Skeletal muscle tissue (tissue), 4 donors: ENCODE results near the gene TMEM106C. TPM values are rescaled to one million over a fixed set of nuclear protein-coding genes. Genes with fewer than 3 reads are reported as not detected.
A peak's percentile ranks its signal among the peaks of the same experiment; 100 is the strongest.
"Not testable (repeated sequence)": the region's sequence is repeated elsewhere in the genome, so short reads cannot be mapped to it uniquely, and the experiment has no call there.

Experiments used
- H3K27ac ChIP-seq: one replicate; pipeline ENCODE4 v1.7.0; 2013; ENCODE audit warnings: mild to moderate bottlenecking, low read depth, low read length, inconsistent platforms
- H3K27me3 ChIP-seq, 3 donors: one replicate each; pipeline ENCODE4 v1.7.0; 2013; ENCODE audit warnings: low read length in 3 of 3; ENCODE audit not compliant: control insufficient read depth in 3 of 3, insufficient read depth in 3 of 3
- H3K36me3 ChIP-seq, 3 donors: one replicate each; pipeline ENCODE4 v1.7.0; 2013; ENCODE audit warnings: low read length in 3 of 3; ENCODE audit not compliant: control insufficient read depth in 3 of 3, insufficient read depth in 3 of 3
- H3K4me1 ChIP-seq, 3 donors: one replicate each; pipeline ENCODE4 v1.7.0; 2013; ENCODE audit warnings: low read length in 3 of 3, mild to moderate bottlenecking in 3 of 3; ENCODE audit not compliant: control insufficient read depth in 3 of 3, insufficient read depth in 3 of 3
- H3K4me3 ChIP-seq, 3 donors: one replicate each; pipeline ENCODE4 v1.7.0; 2013; ENCODE audit warnings: low read length in 3 of 3
- H3K9ac ChIP-seq, 3 donors: one replicate each; pipeline ENCODE4 v1.7.0; 2013; ENCODE audit warnings: low read length in 3 of 3, mild to moderate bottlenecking in 3 of 3, moderate library complexity in 2 of 3, low read depth in 1 of 3
- H3K9me3 ChIP-seq, 3 donors: one replicate each; pipeline ENCODE4 v1.7.0; 2013; ENCODE audit warnings: low read length in 3 of 3; ENCODE audit not compliant: control insufficient read depth in 3 of 3
- total RNA-seq: library from RNA; depleted of rRNA; stranded (reverse); fragments of >200 nt; gene quantifications from one replicate; pipeline ENCODE4 v1.2.3, GENCODE V29; 2014
- donor health status: Osteomylitis.

Gene TMEM106C
- total RNA-seq, 1 donor from 2014 or later: 43.3 TPM

DNA sequence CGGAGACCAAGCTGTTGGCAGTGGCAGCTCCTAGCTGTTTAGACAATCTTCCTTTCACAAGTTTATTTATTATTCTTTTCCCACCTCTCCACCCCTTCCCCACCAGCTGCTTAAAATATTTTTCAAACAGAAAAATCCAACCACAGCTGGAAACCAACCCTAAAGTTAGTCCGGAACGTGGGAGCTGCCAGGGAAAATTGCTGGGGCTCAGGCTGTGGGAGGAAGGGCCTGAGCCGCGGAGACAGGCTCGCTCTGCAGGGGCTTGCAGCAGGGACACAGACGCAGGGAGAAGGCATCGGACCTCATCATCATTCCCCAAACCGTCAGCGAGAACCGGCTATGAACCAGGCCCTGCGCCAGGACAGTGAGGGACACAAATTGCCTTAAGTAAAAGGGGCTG lies 16.1 kb upstream of the TMEM106C start:
- H3K27ac ChIP-seq: no peak overlapping the region
- no peaks in the 10 kb centered on the region for H3K36me3 ChIP-seq
- H3K9ac ChIP-seq: peak overlapping the region in 1 of 3 donors; percentile 8
- no peak overlapping the region for H3K4me3 ChIP-seq
- peaks cover 6 to 17% (median 12%) of the 10 kb centered on the region in 3 donors for H3K27me3 ChIP-seq
- H3K9me3 ChIP-seq: no peaks in the 10 kb centered on the region
- peaks cover 2 to 6% (median 3%) of the 10 kb centered on the region in 3 donors for H3K4me1 ChIP-seq

DNA sequence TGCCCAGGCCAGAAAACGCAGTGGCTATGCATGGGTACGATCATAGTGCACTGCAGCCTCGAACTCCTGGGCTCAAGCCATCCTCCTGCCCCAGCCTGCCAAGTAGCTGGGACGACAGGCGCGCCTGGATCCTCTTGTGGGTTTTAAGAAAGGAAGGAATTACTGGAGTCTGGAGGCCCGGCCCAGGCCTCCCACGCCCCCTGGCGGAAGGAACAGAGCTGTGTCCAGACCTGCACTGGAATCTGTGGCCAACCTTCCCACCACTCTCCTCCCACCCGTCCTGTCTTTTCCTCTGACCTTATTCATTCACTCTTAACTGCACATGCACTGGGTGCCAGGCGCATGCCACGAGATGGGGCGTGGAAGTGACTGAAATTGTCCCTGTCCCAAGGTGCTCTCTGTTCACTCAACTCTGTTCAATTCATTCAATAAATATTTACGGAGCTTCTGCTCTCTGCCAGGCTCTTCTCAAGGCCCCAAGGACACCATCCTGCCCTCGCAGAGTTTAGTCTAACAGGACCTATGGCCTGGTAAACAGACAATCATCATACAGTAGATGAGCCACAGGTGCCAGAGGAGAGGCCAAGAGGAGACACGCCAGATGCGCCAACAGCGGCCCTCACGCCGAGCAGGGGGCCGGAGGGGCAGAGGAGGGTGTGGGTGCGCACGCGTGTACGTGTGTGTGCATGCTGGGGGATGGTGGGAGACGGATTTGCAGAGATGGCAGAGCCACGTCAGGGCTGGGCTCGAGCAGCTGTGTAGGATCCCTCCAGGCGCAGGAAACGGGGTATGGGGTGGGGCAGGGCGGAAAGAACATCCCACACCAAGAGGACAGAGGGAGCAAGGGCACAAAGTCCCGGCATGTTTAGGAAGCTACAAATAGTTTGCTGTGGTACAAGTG lies 13.7 kb upstream of the TMEM106C start:
- Histone ChIP-seq H3K27ac (no peak overlapping the region), H3K4me1 (peaks cover 2 to 6% (median 3%) of the 10 kb centered on the region in 3 donors), H3K9ac (no peak overlapping the region), H3K4me3 (no peak overlapping the region), H3K9me3 (no peaks in the 10 kb centered on the region), H3K36me3 (no peaks in the 10 kb centered on the region), H3K27me3 (peaks cover 0 to 4% (median 0%) of the 10 kb centered on the region in 3 donors)

DNA sequence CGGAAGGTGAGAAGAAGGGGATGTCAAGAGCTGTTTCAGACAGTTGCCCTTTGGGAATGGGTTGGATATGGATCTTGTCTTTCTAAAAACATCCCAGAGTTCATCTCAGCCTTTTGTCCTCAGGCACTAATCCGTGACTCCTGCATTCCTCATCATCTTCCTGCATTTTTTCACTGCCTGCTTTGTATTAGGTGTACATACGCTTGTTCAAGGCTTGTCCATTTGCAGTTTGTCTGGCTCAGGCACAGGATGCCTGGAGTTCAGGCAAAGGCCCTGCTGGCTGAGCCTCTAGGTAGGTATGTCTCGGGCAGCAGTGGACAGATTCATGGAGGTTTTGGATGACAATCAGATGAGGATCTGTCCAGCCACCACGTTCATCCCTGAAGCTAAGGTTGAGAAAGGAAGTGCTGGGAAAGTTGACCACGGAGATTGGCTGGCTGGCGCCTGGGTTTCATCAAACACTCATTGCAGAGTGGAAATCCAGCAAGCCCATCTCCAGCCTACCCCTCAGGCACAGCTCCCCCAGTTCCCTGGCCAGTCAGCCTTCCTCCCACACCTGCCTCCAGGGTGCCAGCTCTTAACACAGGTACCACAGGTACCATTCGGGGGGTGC lies 12.4 kb upstream of the TMEM106C start:
- H3K9ac ChIP-seq: no peak overlapping the region
- no peak overlapping the region for H3K27ac ChIP-seq
- no peaks in the 10 kb centered on the region for H3K36me3 ChIP-seq
- H3K27me3 ChIP-seq: no peaks in the 10 kb centered on the region
- peaks cover 2 to 6% (median 3%) of the 10 kb centered on the region in 3 donors for H3K4me1 ChIP-seq
- no peaks in the 10 kb centered on the region for H3K9me3 ChIP-seq
- H3K4me3 ChIP-seq: no peak overlapping the region

DNA sequence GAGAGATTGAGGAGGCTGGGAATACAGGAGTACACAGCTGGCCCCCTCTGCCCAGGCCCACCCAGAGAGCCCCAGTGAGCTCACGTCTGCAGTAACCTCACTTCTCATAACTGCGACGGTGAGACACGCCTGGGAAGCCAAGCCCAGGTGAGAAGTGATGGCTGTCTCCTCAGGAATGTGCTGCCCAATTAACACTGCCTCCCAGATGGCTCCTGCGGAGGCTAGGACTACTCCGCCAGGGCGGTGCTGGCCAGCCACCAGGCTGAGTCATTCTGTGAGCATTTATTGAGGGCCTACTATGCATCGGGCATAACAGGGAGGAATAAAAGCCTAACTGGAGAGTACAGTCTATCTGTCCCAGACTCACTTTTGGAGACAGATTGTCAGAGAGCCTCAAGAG lies 9.3 kb upstream of the TMEM106C start:
- Histone ChIP-seq H3K9ac (no peak overlapping the region), H3K27me3 (no peaks in the 10 kb centered on the region), H3K4me1 (peaks cover 1 to 3% (median 3%) of the 10 kb centered on the region in 3 donors), H3K27ac (no peak overlapping the region), H3K9me3 (no peaks in the 10 kb centered on the region), H3K4me3 (no peak overlapping the region), H3K36me3 (no peaks in the 10 kb centered on the region)

DNA sequence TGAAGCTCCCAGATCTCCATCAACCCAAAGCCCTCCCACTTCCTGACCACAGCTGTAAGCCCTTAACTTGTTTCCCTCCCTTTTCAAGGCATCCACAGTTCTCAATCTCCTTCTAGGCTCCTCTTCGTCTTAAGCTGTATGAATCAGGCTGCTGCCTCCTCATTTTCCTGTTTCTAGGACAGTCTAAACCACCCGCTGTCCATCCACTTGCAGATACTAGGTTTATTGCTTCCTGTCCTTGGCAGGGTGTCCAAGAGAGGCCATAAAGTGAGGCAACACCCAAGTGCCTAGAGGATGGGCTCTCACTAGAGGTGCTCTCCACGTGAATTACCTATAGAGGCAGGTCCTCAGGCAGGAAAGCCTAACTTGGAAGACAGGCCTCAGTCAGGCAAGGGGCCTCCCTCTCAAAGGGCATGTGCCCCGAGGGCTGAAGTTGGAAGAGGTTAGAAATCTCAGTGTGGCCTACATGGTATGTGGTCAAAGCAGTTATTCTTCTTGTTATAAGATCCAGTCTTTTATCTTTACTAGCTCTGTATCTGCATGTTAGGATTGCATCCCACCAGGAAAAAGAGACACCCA lies 8.8 kb upstream of the TMEM106C start:
- H3K4me1 ChIP-seq: no peaks in the 10 kb centered on the region
- no peaks in the 10 kb centered on the region for H3K27me3 ChIP-seq
- no peak overlapping the region for H3K27ac ChIP-seq
- no peaks in the 10 kb centered on the region for H3K36me3 ChIP-seq
- no peaks in the 10 kb centered on the region for H3K9me3 ChIP-seq
- H3K4me3 ChIP-seq: no peak overlapping the region
- no peak overlapping the region for H3K9ac ChIP-seq

DNA sequence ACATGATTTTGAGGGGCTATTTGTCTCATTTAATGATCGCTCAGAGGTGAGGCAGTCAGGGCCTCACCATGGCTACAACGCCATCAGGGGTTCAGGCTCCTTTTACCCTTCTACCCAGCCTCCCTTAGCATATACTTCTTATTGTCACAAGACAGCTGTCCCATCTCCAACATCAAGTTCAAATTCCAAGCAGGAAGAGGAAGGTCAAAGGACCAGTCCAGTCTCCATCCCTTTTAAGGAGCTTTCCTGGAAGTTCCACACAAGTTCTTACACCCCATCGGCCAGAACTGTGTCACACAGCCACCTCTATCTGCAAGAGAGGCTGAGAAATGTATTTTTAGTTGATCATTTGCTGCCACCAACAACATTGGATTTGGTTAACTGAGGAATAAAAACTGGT lies 8.3 kb upstream of the TMEM106C start:
- Histone ChIP-seq H3K36me3 (no peaks in the 10 kb centered on the region), H3K4me1 (no peaks in the 10 kb centered on the region), H3K9ac (no peak overlapping the region), H3K27ac (no peak overlapping the region), H3K9me3 (no peaks in the 10 kb centered on the region), H3K4me3 (no peak overlapping the region), H3K27me3 (no peaks in the 10 kb centered on the region)

DNA sequence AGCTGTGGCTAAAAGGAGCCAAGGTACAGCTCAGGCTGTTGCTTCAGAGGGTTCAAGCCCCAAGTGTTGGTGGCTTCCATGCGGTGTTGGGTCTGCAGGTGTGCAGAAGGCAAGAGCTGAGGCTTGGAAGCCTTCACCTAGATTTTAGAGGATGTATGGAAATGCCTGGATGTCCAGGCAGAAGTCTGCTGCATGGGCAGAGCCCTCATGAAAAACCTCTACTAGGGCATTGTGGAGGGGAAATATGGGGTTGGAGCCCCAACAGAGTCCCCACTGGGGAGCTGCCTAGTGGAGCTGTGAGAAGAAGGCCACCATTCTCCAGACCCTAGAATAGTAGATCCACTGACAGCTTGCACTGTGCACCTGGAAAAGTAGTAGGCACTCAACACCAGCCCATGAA lies 5.7 kb upstream of the TMEM106C start:
- H3K4me1 ChIP-seq, H3K36me3 ChIP-seq, H3K27ac ChIP-seq, H3K4me3 ChIP-seq, H3K9ac ChIP-seq, H3K27me3 ChIP-seq, H3K9me3 ChIP-seq: not testable (repeated sequence)

DNA sequence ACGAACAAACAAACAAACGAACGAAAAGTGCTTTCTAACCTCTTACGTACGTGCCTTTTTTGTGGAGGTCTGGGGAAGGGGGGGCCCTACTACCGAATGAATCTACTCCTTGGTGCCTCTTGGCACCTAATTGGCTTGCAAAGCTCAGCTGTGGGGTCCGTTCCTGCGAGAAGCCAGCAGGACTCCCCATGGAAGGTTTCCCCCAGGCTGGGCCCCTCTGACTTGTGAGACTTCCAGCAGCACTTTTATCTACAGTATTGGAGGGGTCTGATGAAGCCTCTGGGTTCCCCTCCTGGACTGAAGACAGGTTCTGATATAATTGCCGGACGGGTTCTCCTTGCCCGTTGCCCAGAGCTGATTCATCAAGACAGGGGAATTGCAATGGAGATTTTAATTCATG lies 1.2 kb upstream of the TMEM106C start:
- Histone ChIP-seq H3K9ac (no peak overlapping the region), H3K36me3 (peaks cover 7 to 13% (median 9%) of the 10 kb centered on the region in 3 donors), H3K4me1 (peaks cover 10 to 13% (median 12%) of the 10 kb centered on the region in 3 donors), H3K4me3 (no peak overlapping the region), H3K27me3 (no peaks in the 10 kb centered on the region), H3K9me3 (no peaks in the 10 kb centered on the region), H3K27ac (no peak overlapping the region)

DNA sequence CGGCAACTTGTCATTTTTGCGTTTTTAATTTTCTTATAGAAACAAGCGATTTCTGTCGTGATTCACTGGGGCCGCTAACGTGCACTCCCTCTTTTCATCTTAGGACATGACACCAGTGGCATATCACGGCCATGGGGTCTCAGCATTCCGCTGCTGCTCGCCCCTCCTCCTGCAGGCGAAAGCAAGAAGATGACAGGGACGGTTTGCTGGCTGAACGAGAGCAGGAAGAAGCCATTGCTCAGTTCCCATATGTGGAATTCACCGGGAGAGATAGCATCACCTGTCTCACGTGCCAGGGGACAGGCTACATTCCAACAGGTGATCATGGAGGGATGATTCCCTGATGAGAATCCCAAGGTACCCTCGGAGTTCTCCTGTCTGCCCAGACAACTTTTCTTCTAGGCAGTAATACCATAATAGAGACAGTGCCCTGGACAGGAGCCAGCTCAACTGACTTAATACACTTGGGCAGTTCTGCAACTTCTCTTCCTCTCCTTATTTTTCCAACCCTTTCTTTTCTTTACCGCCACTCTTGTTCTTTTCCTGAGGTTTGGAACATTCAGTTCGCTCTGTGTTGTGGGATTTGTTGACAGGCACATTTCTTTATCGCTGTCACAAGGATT lies 821 bp downstream of the TMEM106C start:
- Histone ChIP-seq H3K27ac (no peak overlapping the region), H3K4me3 (peak overlapping the region; percentile 88 to 96 (median 94)), H3K27me3 (no peaks in the 10 kb centered on the region), H3K36me3 (peaks cover 8 to 25% (median 13%) of the 10 kb centered on the region in 3 donors), H3K9ac (peak overlapping the region; percentile 81 to 91 (median 90)), H3K4me1 (peaks cover 17 to 21% (median 19%) of the 10 kb centered on the region in 3 donors), H3K9me3 (no peaks in the 10 kb centered on the region)
